ENCODE measurements around the gene CYP17A1.
A peak's percentile ranks its signal among the peaks of the same experiment; 100 is the strongest.

Gene CYP17A1

DNA sequence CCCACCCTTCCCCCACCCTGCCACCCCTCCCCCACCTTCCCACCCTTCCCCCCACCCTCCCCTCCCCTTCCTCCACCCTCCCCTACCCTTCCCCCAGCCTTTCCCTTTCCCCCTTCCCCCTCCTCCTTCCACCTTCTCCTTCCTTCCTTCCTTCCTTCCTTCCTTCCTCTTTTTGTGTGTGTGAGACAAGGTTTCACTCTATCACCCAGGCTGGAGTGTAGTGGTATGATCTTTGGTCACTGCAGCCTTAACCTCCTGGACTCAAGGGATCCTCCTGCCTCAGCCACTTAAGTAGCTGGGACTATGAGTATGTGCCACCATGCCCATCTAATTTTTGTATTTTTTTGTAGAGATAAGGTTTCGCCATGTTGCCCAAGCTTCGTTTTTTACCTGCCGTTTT is 35.2 kb downstream of the CYP17A1 start:
- DNase-seq: no peak

- DNase-seq: no peak
Measured at GRCh38 chr10:102801496-102801895, 35.7 kb downstream of the CYP17A1 start.

- no peak for DNase-seq
Measured at GRCh38 chr10:102800611-102801335, 36.4 kb downstream of the CYP17A1 start.

DNA sequence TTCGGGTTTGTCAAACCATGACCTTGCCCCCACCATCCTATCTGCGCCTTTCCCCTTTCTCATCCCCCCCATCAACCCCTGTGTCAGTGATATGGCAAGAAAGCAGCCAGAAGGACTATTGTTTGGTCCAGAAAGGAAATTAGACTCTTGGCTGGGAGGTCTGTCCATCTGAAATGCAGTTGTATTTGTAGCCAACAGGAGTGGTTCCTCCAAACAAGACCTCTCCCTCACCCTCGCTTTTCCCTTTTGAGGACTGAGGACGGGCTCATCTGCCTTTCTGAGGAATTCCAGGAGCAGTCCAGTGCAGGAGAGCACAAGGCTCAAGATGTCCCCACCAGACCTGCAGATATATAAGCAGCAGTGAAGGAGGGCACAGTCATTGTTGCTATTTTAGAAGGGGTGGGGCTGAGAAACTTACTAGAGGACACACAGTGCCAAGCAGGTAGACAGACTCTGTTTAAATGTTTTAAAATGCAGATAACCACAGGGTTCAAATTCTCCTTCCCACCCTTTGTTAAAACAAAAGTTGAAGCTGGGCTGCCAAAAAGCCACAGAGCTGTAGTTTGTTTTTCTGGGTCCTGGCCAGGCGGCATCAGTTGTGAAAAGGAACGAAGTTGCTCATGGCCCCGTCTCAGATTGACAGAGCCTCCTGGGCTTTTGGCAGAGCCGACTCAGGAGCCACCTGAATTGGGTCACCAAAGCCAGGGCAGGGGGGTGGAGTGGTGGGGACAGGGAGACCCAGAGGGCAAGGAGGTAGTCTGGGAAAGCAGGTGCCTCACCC is 37.3 kb downstream of the CYP17A1 start:
- no peak for DNase-seq

GRCh38 chr10:102796407-102797176 is 40.6 kb downstream of the CYP17A1 start:
- peak; percentile 77 for DNase-seq

DNA sequence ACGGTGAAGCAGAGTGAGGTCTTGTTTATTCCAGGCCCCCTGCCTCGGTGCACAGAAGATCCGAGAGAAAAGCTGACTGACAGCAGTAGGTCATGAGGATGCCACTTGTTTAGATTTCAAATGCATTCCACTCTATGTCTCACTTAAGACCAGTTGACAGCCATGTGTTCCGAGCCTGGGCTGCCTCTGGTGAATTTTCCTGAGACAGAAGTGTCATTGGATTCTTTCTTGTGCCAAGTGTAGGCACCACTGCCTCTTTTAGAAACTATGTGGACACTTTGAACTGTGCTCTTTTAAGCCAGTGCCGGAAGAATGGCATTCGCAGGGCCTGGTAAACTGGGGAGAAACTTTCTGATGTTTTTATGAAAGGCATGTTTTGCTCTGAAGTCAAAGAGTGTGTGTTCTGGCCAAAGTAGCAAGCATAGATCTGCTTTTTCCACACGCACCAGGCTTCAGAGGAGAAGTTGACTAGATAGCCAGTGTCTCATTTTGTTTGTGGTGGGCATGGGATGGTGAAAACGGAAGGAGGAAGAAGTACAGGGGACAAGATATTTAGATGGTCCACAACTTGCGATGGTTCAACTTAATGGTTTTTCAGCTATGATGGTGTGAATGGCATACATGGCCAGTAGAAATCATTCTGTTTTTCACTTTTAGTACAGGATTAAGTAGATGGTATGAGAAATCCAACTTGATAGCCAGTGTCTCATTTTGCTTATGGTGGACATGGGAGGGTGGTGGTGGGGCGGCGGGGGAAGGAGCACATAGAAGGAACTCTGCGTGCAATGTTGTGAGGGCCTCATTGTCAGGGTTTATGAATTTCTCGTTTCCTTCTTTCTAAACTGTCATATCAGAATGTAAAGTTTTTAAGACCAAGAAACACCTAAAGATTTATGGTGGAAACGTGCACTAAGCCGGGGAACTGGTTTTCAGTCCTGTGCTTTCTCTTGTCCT is 41.5 kb downstream of the CYP17A1 start:
- no peak for DNase-seq

- no peak for DNase-seq
Measured at GRCh38 chr10:102791754-102792395, 45.3 kb downstream of the CYP17A1 start.

GRCh38 chr10:102785818-102786217 is 51.4 kb downstream of the CYP17A1 start:
- DNase-seq: no peak

GRCh38 chr10:102783568-102783967 is 53.6 kb downstream of the CYP17A1 start:
- DNase-seq: no peak

- DNase-seq: no peak
Measured at GRCh38 chr10:102782673-102783551, 54.3 kb downstream of the CYP17A1 start.

- no peak for DNase-seq
Measured at GRCh38 chr10:102781921-102782557, 55.2 kb downstream of the CYP17A1 start.

DNA sequence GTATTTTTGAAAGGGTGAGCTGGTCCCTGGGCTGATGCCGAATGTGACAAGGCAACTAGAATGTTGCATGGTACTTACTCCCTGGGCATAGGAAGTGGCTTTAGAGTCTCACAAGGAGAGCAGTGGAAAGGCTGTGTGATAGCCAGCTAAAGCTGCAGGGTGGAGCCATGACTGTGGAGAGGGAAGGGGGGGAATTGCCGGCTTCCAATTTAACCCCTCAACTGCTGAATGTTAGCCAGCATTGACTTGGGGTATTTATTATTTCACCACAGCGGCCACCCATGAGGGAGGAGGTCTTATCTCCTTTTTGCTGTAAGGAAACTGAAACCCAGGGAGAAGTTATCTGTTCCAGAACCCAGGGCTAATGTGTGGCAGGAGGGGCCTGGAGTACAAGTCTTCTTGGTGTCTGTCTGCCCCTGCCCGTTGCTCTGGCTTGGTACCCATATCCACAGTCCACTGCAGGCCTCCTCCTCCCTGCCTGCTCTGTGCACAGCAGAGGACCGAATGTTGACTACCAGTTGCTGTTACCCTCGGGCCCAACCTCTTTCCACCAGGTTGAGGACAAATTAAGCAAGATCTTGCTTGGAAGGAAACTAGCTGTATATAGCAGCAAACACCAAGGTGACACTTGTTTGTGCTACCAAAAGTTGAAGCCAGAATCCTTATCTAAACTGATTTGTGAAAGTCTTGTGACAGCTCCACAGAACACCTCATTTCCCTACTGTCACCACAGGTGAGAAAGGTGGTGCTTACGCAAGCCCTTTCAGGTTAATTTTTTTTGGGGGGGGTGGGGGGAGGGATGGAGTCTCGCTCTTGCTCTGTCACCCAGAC is 55.9 kb downstream of the CYP17A1 start:
- no peak for DNase-seq
